C4-2B (cell line): ENCODE results near the gene TOP3A.

ENCODE experiments used
- ZFX ChIP-seq: fragments of 450-650 bp; IDR thresholded peaks from 2 replicates; pipeline ENCODE4 v1.6.1; 2017
- TF ChIP-seq, protein P1 (sequence below): fragments of 450-650 bp; conservative IDR thresholded peaks from 2 replicates; pipeline ENCODE4 v1.5.1; 2017; ENCODE audit warnings: mild to moderate bottlenecking

DNA sequence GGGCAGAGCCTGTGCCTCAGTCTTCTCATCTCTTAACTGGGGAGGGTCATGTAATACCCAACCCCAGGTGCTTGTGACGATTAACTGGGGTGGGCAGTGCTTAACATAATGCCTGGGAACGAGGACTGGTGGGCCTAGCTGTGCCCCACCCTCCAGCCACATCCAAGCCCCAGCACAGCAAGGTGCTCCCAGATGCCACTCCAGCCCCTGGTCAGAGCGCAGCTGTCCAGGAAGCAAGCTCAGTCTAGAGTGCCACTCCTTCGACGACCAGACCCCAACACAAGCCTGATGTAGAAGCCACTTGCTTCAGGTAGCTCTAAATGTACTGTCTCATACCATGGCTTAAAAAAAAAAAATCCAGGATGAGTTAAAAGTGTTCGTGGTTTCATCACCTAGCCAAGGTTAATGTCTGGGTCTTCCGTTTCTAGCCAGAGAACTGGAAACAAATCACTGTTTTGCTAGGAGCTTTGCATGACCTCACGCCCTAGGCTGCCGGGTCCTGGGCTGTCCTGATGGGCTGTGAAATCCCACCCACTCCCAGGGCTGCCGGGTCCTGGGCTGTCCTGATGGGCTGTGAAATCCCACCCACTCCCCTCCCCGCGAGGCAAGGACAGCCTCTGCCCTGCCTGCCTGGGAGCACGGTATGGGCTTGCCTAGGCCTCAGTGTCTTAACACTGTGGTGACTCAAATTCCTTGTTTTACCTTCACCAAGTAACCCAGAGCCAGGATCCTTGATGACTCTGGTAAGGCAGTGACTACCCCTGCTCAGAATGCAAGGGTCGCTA, 46.7 kb downstream of the TOP3A start:
- TF ChIP-seq, protein P1, sequence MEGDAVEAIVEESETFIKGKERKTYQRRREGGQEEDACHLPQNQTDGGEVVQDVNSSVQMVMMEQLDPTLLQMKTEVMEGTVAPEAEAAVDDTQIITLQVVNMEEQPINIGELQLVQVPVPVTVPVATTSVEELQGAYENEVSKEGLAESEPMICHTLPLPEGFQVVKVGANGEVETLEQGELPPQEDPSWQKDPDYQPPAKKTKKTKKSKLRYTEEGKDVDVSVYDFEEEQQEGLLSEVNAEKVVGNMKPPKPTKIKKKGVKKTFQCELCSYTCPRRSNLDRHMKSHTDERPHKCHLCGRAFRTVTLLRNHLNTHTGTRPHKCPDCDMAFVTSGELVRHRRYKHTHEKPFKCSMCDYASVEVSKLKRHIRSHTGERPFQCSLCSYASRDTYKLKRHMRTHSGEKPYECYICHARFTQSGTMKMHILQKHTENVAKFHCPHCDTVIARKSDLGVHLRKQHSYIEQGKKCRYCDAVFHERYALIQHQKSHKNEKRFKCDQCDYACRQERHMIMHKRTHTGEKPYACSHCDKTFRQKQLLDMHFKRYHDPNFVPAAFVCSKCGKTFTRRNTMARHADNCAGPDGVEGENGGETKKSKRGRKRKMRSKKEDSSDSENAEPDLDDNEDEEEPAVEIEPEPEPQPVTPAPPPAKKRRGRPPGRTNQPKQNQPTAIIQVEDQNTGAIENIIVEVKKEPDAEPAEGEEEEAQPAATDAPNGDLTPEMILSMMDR, result no peak
- TF ChIP-seq ZFX, result no peak
